ENCODE data around the gene HTRA3. TPM values are rescaled to one million over a fixed set of nuclear protein-coding genes. Genes with fewer than 3 reads are reported as not detected.

HTRA3 gene
- total RNA-seq, 1 donor from 2014 or later, result not detected

DNA sequence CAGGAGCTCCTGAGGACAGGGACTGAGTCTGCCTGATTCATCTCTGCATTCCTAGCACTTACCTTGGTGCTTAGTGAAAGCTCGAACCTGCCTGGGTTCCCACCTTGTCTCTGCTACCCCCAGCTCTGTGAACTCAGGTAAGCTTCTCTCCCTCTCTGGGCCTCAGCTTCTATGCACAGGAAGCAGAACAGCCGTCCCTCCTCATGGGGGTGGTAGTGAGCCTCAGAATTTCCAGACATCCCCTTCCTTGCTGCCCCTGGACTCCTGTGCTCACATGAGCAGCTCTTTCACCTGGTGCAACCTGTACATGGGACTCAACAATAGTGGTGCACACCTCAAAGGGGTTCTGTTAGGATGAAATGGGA, 50.8 kb downstream of the HTRA3 start:
- Mint-ChIP-seq H3K9me3 (no peaks in the 10 kb centered on the region), H3K27ac (no peak overlapping the region), H3K36me3 (ENCODE audit: low read depth) (no peaks in the 10 kb centered on the region), H3K4me1 (no peaks in the 10 kb centered on the region), H3K4me3 (no peak overlapping the region), H3K27me3 (peaks cover 10% of the 10 kb centered on the region)
- ATAC-seq (ENCODE audit: low read depth) (no peak), DNase-seq (no peak)
- intact Hi-C loops (cut with micrococcal nuclease), result no loop called here
- TF ChIP-seq CTCF (IDR thresholded peaks at IDR 0.05), result no peak
- ChIA-PET POLR2A (no interaction called here), CTCF (no interaction called here)

DNA sequence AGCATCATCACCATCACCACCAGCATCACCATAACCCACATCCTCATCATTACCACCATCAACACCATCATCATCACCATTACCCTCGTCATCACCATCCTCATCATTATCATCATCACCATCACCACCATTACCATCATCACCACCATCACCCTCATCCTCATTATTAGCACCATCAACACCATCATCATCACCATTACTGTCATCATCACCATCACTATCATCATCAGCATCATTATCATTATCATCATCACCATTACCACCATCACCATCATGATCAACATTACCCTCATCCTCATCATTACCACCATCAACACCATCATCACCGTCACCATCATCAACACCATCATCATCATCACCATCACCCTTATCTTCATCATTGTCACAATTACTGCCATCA, 51.7 kb downstream of the HTRA3 start:
- ChIA-PET POLR2A (no interaction called here), CTCF (no interaction called here)
- Mint-ChIP-seq H3K27ac (no peak overlapping the region), H3K4me3 (no peak overlapping the region), H3K4me1 (no peaks in the 10 kb centered on the region), H3K27me3 (peaks cover 8% of the 10 kb centered on the region), H3K9me3 (no peaks in the 10 kb centered on the region), H3K36me3 (ENCODE audit: low read depth) (no peaks in the 10 kb centered on the region)
- ATAC-seq (ENCODE audit: low read depth) (no peak), DNase-seq (no peak)
- intact Hi-C loops (cut with micrococcal nuclease), result no loop called here
- no peak for TF ChIP-seq CTCF (IDR thresholded peaks at IDR 0.05)

GRCh38 chr4:8321771-8322170, 52.2 kb downstream of the HTRA3 start:
- H3K4me3 Mint-ChIP-seq, result no peak overlapping the region
- ATAC-seq (ENCODE audit: low read depth) (no peak), DNase-seq (no peak)
- no peak for TF ChIP-seq CTCF (IDR thresholded peaks at IDR 0.05)
- H3K36me3 Mint-ChIP-seq (ENCODE audit: low read depth), result no peaks in the 10 kb centered on the region
- H3K27me3 Mint-ChIP-seq, result peaks cover 6% of the 10 kb centered on the region
- intact Hi-C loops (cut with micrococcal nuclease), result no loop called here
- H3K4me1 Mint-ChIP-seq, result no peaks in the 10 kb centered on the region
- no peaks in the 10 kb centered on the region for H3K9me3 Mint-ChIP-seq
- no peak overlapping the region for H3K27ac Mint-ChIP-seq
- POLR2A ChIA-PET, result no interaction called here
- CTCF ChIA-PET, result no interaction called here

GRCh38 chr4:8322794-8323704, 53.5 kb downstream of the HTRA3 start:
- ATAC-seq (ENCODE audit: low read depth), result no peak
- Mint-ChIP-seq H3K4me1 (no peaks in the 10 kb centered on the region), H3K9me3 (no peaks in the 10 kb centered on the region), H3K27ac (no peak overlapping the region), H3K36me3 (ENCODE audit: low read depth) (no peaks in the 10 kb centered on the region), H3K27me3 (peaks cover 6% of the 10 kb centered on the region), H3K4me3 (no peak overlapping the region)
- intact Hi-C loops (cut with micrococcal nuclease), result no loop called here
- no peak for DNase-seq
- ChIA-PET POLR2A (no interaction called here), CTCF (no interaction called here)
- TF ChIP-seq CTCF (IDR thresholded peaks at IDR 0.05), result no peak

DNA sequence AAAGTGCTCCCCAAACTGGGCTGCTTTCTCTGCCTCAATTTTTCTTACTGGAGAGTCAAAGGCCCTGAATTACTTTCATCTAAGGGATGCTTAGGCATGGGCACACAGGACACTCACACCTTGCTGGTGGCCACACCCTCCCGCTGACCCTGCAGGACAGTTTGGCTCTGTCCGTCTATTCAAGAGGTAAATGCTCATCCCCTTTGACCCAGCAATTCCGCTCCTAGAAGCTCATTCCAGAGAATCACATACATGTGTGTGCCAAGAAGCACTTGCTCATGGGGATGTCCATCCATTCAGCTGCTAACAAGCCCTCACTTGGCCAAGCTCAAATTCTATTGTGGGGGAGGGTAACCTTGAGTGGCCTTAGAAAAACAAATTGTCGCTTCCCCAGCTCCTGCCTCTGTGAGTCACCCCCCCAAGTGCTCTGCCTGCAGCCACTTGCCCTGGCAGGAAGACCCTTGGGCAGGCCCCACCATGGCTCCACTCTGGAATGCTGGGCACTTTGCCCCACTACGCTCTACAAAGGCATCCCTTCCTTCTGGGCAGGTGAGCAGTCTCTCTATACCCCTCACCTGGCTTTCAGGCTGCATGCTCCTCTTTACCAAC, 54.5 kb downstream of the HTRA3 start:
- DNase-seq, result no peak
- H3K4me1 Mint-ChIP-seq, result no peaks in the 10 kb centered on the region
- no peak overlapping the region for H3K4me3 Mint-ChIP-seq
- peaks cover 6% of the 10 kb centered on the region for H3K27me3 Mint-ChIP-seq
- POLR2A ChIA-PET, result no interaction called here
- no peak for TF ChIP-seq CTCF (IDR thresholded peaks at IDR 0.05)
- intact Hi-C loops (cut with micrococcal nuclease), result no loop called here
- no peaks in the 10 kb centered on the region for H3K9me3 Mint-ChIP-seq
- H3K36me3 Mint-ChIP-seq (ENCODE audit: low read depth), result no peaks in the 10 kb centered on the region
- no peak overlapping the region for H3K27ac Mint-ChIP-seq
- no peak for ATAC-seq (ENCODE audit: low read depth)
- CTCF ChIA-PET, result no interaction called here
